Measurements from ENCODE around the gene SORCS2.

- TF ChIP-seq, protein P1, sequence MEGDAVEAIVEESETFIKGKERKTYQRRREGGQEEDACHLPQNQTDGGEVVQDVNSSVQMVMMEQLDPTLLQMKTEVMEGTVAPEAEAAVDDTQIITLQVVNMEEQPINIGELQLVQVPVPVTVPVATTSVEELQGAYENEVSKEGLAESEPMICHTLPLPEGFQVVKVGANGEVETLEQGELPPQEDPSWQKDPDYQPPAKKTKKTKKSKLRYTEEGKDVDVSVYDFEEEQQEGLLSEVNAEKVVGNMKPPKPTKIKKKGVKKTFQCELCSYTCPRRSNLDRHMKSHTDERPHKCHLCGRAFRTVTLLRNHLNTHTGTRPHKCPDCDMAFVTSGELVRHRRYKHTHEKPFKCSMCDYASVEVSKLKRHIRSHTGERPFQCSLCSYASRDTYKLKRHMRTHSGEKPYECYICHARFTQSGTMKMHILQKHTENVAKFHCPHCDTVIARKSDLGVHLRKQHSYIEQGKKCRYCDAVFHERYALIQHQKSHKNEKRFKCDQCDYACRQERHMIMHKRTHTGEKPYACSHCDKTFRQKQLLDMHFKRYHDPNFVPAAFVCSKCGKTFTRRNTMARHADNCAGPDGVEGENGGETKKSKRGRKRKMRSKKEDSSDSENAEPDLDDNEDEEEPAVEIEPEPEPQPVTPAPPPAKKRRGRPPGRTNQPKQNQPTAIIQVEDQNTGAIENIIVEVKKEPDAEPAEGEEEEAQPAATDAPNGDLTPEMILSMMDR (IDR thresholded peaks at IDR 0.05), result no peak
- TF ChIP-seq POLR2A (IDR thresholded peaks at IDR 0.05), result no peak
These were observed 19.9 kb downstream of the SORCS2 start for GRCh38 chr4:7212101-7212674.

Measured in right lobe of liver (tissue), 4 donors.